GM18519 (cell line): ENCODE measurements around the gene PKD2L1.
"Not testable (repeated sequence)": the region's sequence is repeated elsewhere in the genome, so short reads cannot be mapped to it uniquely, and the experiment has no call there.

Source experiments
- ATAC-seq: cut with Tn5 transposase; IDR thresholded peaks from one replicate; pipeline ENCODE4 v1.9.1; 2021; ENCODE audit warnings: mild to moderate bottlenecking, moderate library complexity; ENCODE audit not compliant: unreplicated experiment, low FRiP score

PKD2L1 gene

GRCh38 chr10:100330079-100330478 lies at the start of gene PKD2L1:
Gene PKD2L1 (minus strand): TSS chr10:100330228. CDS start chr10:100330103, 125 bp downstream.
- ATAC-seq = no peak

DNA sequence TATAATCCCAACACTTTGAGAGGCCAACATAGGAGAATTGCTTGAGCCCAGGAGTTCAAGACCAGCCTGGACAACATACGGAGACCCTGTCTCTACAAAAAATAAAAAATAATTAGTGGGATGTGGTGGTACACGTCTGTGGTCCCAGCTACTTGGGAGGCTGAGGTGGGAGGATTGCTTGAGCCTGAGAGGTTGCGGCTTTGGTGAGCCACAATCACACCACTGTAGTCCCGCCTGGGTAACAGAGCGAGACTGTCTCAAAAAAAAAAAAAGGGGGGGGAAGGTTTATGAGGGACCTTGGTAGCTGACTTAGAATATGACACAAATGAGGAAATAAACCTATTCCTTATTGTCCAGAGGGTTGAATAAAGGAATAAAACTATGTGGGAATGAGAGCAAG lies 47.8 kb upstream of the PKD2L1 start:
- ATAC-seq = no peak

GRCh38 chr10:100376656-100377055 lies 46.6 kb upstream of the PKD2L1 start:
- not testable (repeated sequence) for ATAC-seq

- not testable (repeated sequence) for ATAC-seq
Observed at GRCh38 chr10:100374677-100375353, 44.8 kb upstream of the PKD2L1 start.

- ATAC-seq = no peak
Observed at GRCh38 chr10:100374200-100374655, 44.2 kb upstream of the PKD2L1 start.

GRCh38 chr10:100373298-100374199 lies 43.5 kb upstream of the PKD2L1 start:
- ATAC-seq = peak; percentile 92

DNA sequence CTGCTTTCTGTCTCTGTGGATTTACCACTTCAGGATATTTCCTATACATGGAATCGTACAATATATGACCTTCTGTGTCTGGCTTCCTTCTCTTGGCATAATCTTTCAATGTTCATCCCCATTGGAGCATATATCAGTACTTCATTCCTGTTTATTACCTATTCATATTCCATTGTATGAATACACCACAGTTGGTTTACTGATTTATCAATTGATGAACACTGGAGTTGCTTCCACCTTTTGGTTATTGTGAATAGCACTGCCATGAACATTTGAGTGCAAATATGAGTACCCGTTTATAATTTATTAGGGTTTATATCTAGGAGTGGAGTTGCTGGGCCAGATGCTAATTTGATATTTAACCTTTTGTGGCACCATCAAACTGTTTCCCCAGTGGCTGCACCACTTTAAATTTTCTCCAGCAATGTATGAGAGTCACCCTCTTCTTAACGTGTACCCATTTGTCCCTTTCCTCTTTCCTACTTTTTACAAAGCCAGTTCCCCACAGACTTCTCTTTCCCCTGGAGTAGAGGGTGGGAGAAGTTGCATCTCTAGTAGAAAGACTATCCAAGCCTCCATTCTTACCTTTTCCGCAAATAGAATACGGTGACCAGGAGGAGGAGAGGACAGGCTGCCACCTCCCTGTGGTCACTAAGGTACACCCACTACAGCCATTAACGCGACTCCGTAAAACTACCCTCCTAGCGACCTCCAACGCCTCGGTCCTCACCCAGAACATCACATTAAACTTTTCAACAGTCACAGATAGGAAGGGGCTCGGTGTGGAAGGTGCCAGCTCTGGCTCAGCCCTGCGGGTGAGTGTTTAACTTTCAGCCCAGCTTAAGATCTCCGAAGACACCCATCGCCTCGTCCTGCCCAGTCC lies 42.6 kb upstream of the PKD2L1 start:
- no peak for ATAC-seq

- no peak for ATAC-seq
Observed at GRCh38 chr10:100371482-100372027, 41.5 kb upstream of the PKD2L1 start.

DNA sequence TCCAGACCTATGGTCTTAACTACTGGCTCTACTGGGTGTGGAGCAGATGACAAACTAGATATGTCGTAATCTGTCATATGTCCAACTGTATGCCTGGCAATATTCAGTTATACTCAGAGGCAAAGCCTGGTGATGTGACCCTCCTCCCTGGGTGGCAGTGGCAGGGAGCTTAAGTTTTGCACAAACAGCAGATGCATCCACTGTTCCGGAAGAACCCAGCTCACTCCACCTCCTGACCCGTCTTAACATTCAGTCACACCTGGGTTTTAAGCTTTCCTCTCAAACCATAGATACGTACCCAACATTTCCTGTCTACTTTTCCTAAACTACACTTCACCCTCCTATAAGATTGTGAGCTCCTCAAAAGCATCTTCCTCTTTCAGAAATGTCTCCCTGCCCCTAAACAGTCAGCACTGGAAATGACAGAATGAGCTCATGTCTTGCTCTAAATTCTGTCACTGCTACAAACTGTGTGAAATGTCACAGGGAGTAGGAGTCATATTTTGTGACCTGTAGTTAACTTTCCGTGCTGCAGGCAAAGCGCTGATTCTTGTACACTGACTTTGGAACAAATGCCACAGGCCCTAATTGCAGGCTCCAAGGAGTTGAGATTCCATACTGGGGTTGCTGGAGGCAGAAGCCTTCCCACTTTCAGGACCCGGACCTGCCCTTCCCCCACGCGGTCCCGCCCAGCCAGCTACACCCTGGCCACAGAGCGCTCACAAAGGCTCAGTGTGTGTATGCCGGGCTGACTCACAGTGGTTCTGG lies 40.9 kb upstream of the PKD2L1 start:
- ATAC-seq = no peak

GRCh38 chr10:100368721-100369120 lies 38.7 kb upstream of the PKD2L1 start:
- no peak for ATAC-seq

DNA sequence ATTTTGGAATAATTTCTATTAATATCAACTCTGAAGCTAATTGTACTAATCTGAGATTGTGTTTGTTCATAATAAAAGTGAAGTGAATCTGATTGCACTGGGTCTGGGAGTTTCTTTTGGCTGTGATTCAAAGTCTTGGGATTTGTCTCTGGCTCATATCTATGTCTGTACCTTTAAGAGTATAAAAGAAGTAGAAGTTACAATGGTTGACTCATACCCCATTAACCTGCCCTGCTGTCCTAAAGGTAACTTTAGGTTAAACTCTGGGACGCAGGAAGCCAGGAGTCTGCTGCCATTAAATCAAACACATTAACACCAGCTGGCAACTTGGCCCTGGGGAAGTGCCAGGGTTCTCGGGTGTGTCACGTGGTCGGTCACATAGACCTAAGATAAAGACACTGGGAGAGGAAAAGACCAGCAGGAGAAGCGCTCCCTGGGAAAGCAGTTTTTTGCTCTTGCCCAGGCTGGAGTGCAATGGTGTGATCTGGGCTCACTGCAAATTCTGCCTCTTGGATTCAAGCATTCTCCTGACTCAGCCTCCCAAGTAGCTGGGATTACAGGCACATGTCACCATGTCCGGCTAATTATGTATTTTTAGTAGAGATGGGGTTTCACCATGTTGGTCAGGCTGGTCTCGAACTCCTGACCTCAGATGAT lies 34.8 kb upstream of the PKD2L1 start:
- ATAC-seq = no peak

DNA sequence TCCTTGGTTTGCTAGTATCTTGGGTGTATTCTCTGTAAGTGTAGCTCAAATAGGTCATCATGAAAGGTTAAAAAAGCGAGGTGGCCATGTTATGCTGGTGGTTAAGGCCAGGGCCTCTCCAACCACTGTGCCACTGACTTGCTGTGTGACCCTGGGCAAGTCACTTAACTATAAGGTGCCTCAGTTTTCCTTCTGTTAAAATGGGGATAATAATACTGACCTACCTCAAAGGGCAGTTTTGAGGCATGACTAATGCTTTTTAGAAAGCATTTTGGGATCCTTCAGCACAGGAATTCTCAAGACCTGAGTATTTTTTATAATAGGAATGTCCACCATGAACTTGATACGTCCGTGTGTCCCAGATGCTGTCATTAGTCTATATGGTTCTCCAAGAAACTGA lies 34.1 kb upstream of the PKD2L1 start:
- ATAC-seq = no peak

GRCh38 chr10:100362570-100363496 lies 32.8 kb upstream of the PKD2L1 start:
- ATAC-seq = no peak

DNA sequence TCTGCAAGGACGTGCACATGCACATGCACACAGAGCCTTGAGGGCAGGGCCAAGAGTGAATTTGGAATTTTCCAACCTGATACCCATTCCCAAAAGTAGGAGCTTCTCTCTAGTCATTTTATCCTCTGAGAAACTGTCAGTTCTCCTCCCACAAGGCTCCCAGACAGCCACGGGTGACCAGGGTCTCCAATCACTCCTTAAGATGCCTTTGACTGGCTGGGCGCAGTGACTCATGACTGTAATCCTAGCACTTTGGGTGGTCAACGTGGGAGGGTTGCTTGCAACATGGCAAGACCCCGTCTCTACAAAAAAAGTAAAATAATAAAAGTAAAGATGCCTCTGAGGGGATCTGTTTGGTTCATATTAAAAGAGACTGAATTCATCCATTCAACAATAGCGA lies 30.2 kb upstream of the PKD2L1 start:
- ATAC-seq = no peak

DNA sequence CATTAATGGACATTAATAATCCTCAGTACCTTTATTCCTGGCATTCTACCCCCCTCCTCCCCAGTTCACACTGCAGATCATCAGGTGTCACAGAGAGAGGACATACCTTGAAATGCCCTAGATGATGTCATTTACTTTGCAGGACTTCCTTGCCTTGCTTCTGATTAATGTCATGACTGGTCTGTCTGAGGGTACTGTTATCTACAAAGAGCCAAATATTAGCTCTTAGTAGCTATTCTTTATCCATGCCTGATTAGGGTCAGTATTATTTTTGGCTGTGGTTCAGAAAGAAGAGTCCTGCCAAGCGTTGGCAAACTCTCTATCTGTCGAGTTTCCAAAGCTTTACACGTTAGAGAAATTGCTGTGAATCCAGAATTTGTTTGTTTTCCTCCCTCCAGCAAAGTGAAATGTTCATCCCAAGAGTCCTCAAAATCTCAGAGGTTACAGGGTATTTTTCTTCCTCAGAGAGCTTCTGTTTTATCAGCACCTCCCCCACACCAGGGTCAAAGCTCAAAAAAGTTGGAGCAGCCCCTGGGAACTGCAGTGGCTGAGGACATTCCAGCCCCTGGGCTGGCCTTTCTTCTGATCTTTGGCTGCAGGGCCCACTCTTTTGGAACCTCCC lies 29.6 kb upstream of the PKD2L1 start:
- no peak for ATAC-seq

DNA sequence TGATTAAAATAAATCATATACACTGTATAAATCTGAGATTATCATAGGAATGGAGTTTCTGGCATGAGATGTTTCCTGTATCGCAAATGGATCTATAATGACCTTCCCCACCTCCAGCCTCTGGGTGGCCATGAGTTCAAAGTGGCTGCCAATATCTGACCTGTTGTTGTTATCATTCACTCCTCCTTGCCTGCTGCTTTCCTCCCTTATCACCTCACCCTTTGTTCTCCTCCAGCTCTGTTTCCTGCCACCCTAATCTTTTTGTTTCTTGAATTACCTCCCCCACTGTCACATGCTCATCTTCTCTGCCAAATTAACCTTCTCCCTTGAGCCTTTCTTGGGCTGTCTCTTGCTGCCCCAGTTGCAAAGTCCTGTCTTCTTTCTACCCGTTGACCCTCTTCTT lies 29.0 kb upstream of the PKD2L1 start:
- no peak for ATAC-seq

DNA sequence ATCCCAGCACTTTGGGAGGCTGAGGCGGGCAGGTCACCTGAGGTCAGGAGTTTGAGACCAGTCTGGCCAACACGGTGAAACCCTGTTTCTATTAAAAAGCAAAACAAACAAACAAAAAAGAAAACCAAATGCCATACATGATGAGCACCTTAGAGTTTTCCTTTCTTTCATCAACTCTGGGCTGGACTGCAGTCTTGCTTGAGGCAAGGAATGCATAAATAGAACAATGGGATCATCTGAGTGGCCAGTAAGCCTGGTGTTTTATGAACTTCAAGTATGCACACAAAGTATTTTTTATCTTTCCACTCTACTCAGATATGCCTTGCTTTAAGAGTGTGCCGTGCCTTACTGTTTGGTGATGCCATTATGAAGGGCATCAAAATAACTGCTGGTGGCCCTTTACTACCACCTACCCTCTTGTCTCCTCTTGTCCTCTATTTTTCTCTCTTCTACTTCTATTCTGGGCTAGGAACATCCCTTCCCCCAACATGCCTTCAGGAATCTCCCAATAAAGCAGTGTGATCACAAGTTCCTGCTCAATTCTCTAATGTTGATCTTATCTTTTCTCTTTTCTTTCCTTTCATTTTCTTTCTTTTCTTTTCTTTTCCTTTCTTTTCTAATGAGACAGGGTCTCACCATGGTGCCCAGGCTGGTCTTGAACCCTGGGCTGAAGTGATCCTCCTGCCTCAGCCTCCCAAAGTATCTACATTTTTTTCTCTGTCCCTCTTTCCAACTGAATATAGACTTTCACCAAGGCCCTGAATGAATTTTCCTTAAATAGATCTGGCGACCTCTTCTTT lies 27.2 kb upstream of the PKD2L1 start:
- ATAC-seq = no peak
